Prostate gland (tissue), 2 donors: ENCODE measurements around the gene HBZ. TPM values are rescaled to one million over a fixed set of nuclear protein-coding genes. Genes with fewer than 3 reads are reported as not detected.

ENCODE experiments used
- DNase-seq: peaks from one replicate; pipeline ENCODE4 v3.0.0-alpha.2; 2019; ENCODE audit warnings: low spot score
- H3K27ac ChIP-seq, 2 donors: fragments of 200-600 bp; sonication (generic); 2 replicates each; pipeline ENCODE4 v1.5.1; 2017 to 2019
- H3K27me3 ChIP-seq: fragments of 200-600 bp; sonication (generic); replicated peaks from 2 replicates; pipeline ENCODE4 v1.5.1; 2019; ENCODE audit not compliant: insufficient read depth
- H3K36me3 ChIP-seq, 2 donors: fragments of 200-600 bp; sonication (generic); 1 replicate in 1 of 2; 2 replicates in 1 of 2; pipeline versions ENCODE4 v1.5.1 to v1.8.1; 2017 to 2019
- H3K4me1 ChIP-seq: fragments of 200-600 bp; sonication (generic); replicated peaks from 2 replicates; pipeline ENCODE4 v1.5.1; 2019
- H3K4me3 ChIP-seq, 2 donors: fragments of 200-600 bp; sonication (generic); 2 replicates each; pipeline ENCODE4 v1.5.1; 2017 to 2019
- H3K9me3 ChIP-seq: fragments of 200-600 bp; sonication (generic); 2 replicates; pipeline ENCODE4 v1.5.1; 2017
- CTCF ChIP-seq, 4 experiments: fragments of 200-600 bp in 2 of 4; fragments of 450-650 bp in 2 of 4; sonication (generic) in 2 of 4; IDR thresholded peaks; 1 replicate in 3 of 4; 2 replicates in 1 of 4; pipeline ENCODE4 v1.5.1; 2016 to 2019; ENCODE audit warnings: antibody characterized with exemption in 4 of 4, mild to moderate bottlenecking in 2 of 4, moderate library complexity in 2 of 4
- POLR2A ChIP-seq: fragments of 450-650 bp; IDR thresholded peaks from one replicate; pipeline ENCODE4 v1.6.1; 2016; ENCODE audit warnings: antibody characterized with exemption, mild to moderate bottlenecking
- POLR2AphosphoS5 ChIP-seq: sonication (generic); formaldehyde crosslinking; IDR thresholded peaks from one replicate; pipeline ENCODE4 v1.6.1; 2017; ENCODE audit warnings: antibody characterized with exemption
- WGBS: methylation state at CpG from one replicate; pipeline ENCODE4 v1.1.5; 2018; 5-methylcytosine and 5-hydroxymethylcytosine counted together
- intact Hi-C: fragments of 100-400 bp; cut with DNase I; formaldehyde crosslinking; loops from one replicate; pipeline ENCODE4 v1.14.2; 2022
- total RNA-seq, 2 donors: library from RNA; depleted of rRNA; stranded (reverse); fragments of >200 nt; gene quantifications; one replicate each; pipeline ENCODE4 v1.1.0, GENCODE V29; 2016

Gene HBZ
- total RNA-seq, 2 donors from 2014 or later: not detected

GRCh38 chr16:130533-131173 lies 21.8 kb upstream of the HBZ start:
- TF ChIP-seq POLR2A: no peak
- 90% methylated on average over 15 of the region's 15 CpGs for WGBS
- Histone ChIP-seq H3K4me3 (no peak overlapping the region), H3K9me3 (no peaks in the 10 kb centered on the region), H3K27ac (no peak overlapping the region), H3K36me3 (no peaks in the 10 kb centered on the region), H3K27me3 (no peaks in the 10 kb centered on the region), H3K4me1 (no peaks in the 10 kb centered on the region)
- intact Hi-C loops: no loop called here
- no peak for DNase-seq

GRCh38 chr16:132120-132519 lies 20.3 kb upstream of the HBZ start:
- no peaks in the 10 kb centered on the region for H3K4me1 ChIP-seq
- H3K27me3 ChIP-seq: no peaks in the 10 kb centered on the region
- 96% methylated on average over 7 of the region's 7 CpGs for WGBS
- H3K36me3 ChIP-seq: no peaks in the 10 kb centered on the region
- H3K27ac ChIP-seq: no peak overlapping the region
- no peak for DNase-seq
- no peaks in the 10 kb centered on the region for H3K9me3 ChIP-seq
- no peak for TF ChIP-seq POLR2AphosphoS5
- no peak for TF ChIP-seq POLR2A
- no peak for TF ChIP-seq CTCF (IDR thresholded peaks at IDR 0.05)
- H3K4me3 ChIP-seq: no peak overlapping the region
- intact Hi-C loops: no loop called here

- WGBS: 93% methylated on average over 2 of the region's 2 CpGs
- H3K4me1 ChIP-seq: no peaks in the 10 kb centered on the region
- no peaks in the 10 kb centered on the region for H3K27me3 ChIP-seq
- TF ChIP-seq CTCF (IDR thresholded peaks at IDR 0.05) (no peak), POLR2A (no peak), POLR2AphosphoS5 (no peak)
- intact Hi-C loops: no loop called here
- no peaks in the 10 kb centered on the region for H3K9me3 ChIP-seq
- no peaks in the 10 kb centered on the region for H3K36me3 ChIP-seq
- no peak overlapping the region for H3K27ac ChIP-seq
- H3K4me3 ChIP-seq: no peak overlapping the region
- DNase-seq: no peak
Observed at GRCh38 chr16:133716-134115, 18.7 kb upstream of the HBZ start.

- Histone ChIP-seq H3K4me1 (no peaks in the 10 kb centered on the region), H3K27ac (peak overlapping the region; percentile 57 to 80), H3K4me3 (peak overlapping the region; percentile 60 to 79), H3K27me3 (no peaks in the 10 kb centered on the region), H3K36me3 (no peaks in the 10 kb centered on the region), H3K9me3 (no peaks in the 10 kb centered on the region)
- TF ChIP-seq POLR2A (no peak), POLR2AphosphoS5 (no peak), CTCF (IDR thresholded peaks at IDR 0.05) (no peak)
- DNase-seq: no peak
- intact Hi-C loops: no loop called here
- WGBS: under 1% methylated on average over 17 of the region's 30 CpGs
Observed at GRCh38 chr16:138049-138417, 14.4 kb upstream of the HBZ start.

- WGBS: 63% methylated on average over 10 of the region's 10 CpGs
- Histone ChIP-seq H3K36me3 (no peaks in the 10 kb centered on the region), H3K9me3 (no peaks in the 10 kb centered on the region), H3K27me3 (no peaks in the 10 kb centered on the region), H3K27ac (no peak overlapping the region), H3K4me1 (no peaks in the 10 kb centered on the region), H3K4me3 (no peak overlapping the region)
- TF ChIP-seq POLR2AphosphoS5 (no peak), POLR2A (no peak), CTCF (IDR thresholded peaks at IDR 0.05) (no peak)
- intact Hi-C loops: no loop called here
- DNase-seq: no peak
Observed at GRCh38 chr16:140175-140857, 12.1 kb upstream of the HBZ start.
